Ramos (cell line): ENCODE results near the gene RPL26.

Experiments used
- in situ Hi-C: fragments of 300-500 bp; cut with MboI; formaldehyde crosslinking; loops from one replicate; pipeline ENCODE4 v1.14.3; 2022; ENCODE audit warnings: low sequenced_read_pairs; ENCODE audit not compliant: unreplicated experiment

Gene RPL26

DNA sequence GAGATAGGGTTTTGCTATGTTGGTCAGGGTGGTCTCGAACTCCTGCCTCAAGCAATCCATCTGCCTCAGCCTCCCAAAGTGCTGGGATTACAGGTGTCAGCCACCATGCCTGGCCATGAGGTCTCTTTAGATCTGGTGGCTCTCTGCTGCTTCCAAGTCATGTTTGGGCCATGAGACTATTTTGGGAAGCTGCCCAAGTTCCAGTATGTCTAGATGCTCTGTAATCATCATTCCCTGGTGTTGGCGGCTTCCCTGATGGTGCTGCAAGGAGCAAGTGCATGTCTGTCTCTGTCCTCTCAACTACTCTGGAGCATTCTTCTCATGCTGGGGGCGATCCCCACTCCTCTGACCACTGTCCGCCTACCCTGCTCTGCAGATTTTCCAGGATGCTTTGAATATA lies 49.7 kb downstream of the RPL26 start:
- in situ Hi-C loops = no loop called here

DNA sequence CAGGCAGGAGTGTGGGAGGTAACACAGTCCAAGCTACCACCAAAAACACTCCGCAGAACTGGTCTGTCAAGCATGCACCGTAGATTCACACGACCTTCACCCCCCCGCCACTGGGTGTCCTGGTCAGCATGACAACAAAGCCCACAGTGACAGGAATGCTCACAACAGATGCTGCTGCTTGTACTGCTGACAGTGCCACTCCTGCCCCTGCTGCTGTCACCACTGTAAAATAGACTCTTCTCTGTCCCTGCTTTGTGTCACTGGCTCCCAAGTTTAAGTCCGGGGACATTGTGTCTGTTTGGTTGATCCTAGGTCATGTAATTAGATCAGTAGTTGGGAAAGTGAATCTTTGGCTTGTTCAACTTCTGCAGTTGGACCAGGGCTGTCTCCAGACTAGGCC lies 50.3 kb downstream of the RPL26 start:
- in situ Hi-C loops = no loop called here

DNA sequence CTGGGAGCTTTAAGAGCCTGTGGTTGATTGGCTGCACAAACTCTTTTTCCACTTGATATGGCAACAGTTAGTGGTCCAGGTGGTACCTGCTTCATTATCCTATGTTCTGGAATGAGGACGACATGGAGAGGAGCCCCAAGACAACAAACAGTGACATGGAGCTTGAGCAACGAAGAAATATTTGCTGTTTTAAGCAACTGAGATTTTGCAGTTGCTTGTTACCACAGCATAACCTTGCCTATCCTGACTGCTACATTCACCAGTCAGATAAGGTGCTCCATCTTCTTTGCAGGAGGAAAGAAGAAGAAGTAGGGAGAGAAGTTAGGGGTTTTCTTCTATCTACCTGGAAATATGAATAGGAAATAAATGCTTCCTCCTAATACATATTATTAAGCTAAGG lies 50.9 kb downstream of the RPL26 start:
- in situ Hi-C loops = no loop called here
